Measurements from ENCODE around the gene PARP1.
A peak's percentile ranks its signal among the peaks of the same experiment; 100 is the strongest.

The PARP1 gene

GRCh38 chr1:226407497-226408284 is at the start of gene PARP1:
Gene PARP1, minus strand, starts transcription at chr1:226408093. Its CDS starts 164 bp downstream, at chr1:226407929.
- TF ChIP-seq CTCF (IDR thresholded peaks at IDR 0.05) = peak; percentile 93
- peak; percentile 91 for DNase-seq (ENCODE audit: low spot score)
- peak within 1 kb of the TSS; percentile 92 for H3K4me3 ChIP-seq
- H3K27ac ChIP-seq = peak within 1 kb of the TSS; percentile 51 to 86

GRCh38 chr1:226457307-226457712 is 49.4 kb upstream of the PARP1 start:
- no peak for TF ChIP-seq CTCF (IDR thresholded peaks at IDR 0.05)
- no peak overlapping the region for H3K27ac ChIP-seq
- no peak overlapping the region for H3K4me3 ChIP-seq
- no peak for DNase-seq (ENCODE audit: low spot score)

GRCh38 chr1:226455843-226456242 is 48.0 kb upstream of the PARP1 start:
- no peak for TF ChIP-seq CTCF (IDR thresholded peaks at IDR 0.05)
- H3K4me3 ChIP-seq = no peak overlapping the region
- no peak overlapping the region for H3K27ac ChIP-seq
- no peak for DNase-seq (ENCODE audit: low spot score)

- no peak for DNase-seq (ENCODE audit: low spot score)
- no peak for TF ChIP-seq CTCF (IDR thresholded peaks at IDR 0.05)
- Histone ChIP-seq H3K4me3 (no peak overlapping the region), H3K27ac (no peak overlapping the region)
Observed at GRCh38 chr1:226454349-226454748, 46.5 kb upstream of the PARP1 start.

- no peak overlapping the region for H3K27ac ChIP-seq
- DNase-seq (ENCODE audit: low spot score) = no peak
- no peak for TF ChIP-seq CTCF (IDR thresholded peaks at IDR 0.05)
- H3K4me3 ChIP-seq = no peak overlapping the region
Observed at GRCh38 chr1:226453015-226453704, 45.3 kb upstream of the PARP1 start.

- H3K4me3 ChIP-seq = no peak overlapping the region
- no peak for TF ChIP-seq CTCF (IDR thresholded peaks at IDR 0.05)
- H3K27ac ChIP-seq = no peak overlapping the region
- DNase-seq (ENCODE audit: low spot score) = no peak
Observed at GRCh38 chr1:226450688-226451087, 42.8 kb upstream of the PARP1 start.

GRCh38 chr1:226449823-226450222 is 41.9 kb upstream of the PARP1 start:
- Histone ChIP-seq H3K27ac (no peak overlapping the region), H3K4me3 (no peak overlapping the region)
- no peak for DNase-seq (ENCODE audit: low spot score)
- no peak for TF ChIP-seq CTCF (IDR thresholded peaks at IDR 0.05)

Data from coronary artery (tissue), 2 donors.